ENCODE data around the gene HS6ST2. TPM values are rescaled to one million over a fixed set of nuclear protein-coding genes. Genes with fewer than 3 reads are reported as not detected.

Gene HS6ST2
- total and polyA plus RNA-seq, 9 of the 15 experiments (the other 6 are each of a cell fraction or from before 2014, with no cell fraction given): not detected

DNA sequence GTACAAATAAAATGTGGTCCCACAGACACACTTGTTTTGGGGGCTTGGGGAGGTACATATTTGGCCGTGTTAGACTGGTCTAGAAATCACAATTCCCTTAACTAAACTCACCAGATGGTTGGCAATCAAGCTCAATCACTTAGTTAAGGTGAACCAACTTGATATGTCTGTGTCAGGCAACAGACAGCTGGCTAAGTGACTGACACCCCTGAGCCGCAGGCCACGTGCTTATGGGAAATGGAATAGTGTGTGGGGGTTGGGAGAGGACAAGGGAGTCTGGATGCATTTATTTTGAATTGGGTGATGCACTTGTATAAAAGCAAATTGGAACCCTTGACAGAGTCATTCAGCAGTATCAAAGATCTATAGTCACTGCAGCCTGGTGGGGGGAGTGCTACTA is 209.0 kb downstream of the HS6ST2 start (continued):
- TF ChIP-seq, protein P1, sequence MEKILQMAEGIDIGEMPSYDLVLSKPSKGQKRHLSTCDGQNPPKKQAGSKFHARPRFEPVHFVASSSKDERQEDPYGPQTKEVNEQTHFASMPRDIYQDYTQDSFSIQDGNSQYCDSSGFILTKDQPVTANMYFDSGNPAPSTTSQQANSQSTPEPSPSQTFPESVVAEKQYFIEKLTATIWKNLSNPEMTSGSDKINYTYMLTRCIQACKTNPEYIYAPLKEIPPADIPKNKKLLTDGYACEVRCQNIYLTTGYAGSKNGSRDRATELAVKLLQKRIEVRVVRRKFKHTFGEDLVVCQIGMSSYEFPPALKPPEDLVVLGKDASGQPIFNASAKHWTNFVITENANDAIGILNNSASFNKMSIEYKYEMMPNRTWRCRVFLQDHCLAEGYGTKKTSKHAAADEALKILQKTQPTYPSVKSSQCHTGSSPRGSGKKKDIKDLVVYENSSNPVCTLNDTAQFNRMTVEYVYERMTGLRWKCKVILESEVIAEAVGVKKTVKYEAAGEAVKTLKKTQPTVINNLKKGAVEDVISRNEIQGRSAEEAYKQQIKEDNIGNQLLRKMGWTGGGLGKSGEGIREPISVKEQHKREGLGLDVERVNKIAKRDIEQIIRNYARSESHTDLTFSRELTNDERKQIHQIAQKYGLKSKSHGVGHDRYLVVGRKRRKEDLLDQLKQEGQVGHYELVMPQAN (IDR thresholded peaks at IDR 0.05; ENCODE audit: borderline replicate concordance): no peak
- TF ChIP-seq MAZ (CRISPR knock-in tag; conservative IDR thresholded peaks at IDR 0.05 in 1 of 2, IDR thresholded peaks at IDR 0.05 in 1 of 2) (no peak), DPF2 (IDR thresholded peaks at IDR 0.05) (no peak), ZKSCAN8 (CRISPR knock-in tag; IDR thresholded peaks at IDR 0.05) (no peak), TAF9B (IDR thresholded peaks at IDR 0.05; ENCODE audit: partially characterized antibody) (no peak), BRD9 (IDR thresholded peaks at IDR 0.05; ENCODE audit: low read depth, partially characterized antibody) (no peak), STAT5B (CRISPR knock-in tag; IDR thresholded peaks at IDR 0.05) (no peak), SRF (CRISPR knock-in tag; IDR thresholded peaks at IDR 0.05) (no peak)
- TF ChIP-seq, protein P2, sequence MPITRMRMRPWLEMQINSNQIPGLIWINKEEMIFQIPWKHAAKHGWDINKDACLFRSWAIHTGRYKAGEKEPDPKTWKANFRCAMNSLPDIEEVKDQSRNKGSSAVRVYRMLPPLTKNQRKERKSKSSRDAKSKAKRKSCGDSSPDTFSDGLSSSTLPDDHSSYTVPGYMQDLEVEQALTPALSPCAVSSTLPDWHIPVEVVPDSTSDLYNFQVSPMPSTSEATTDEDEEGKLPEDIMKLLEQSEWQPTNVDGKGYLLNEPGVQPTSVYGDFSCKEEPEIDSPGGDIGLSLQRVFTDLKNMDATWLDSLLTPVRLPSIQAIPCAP (CRISPR knock-in tag; IDR thresholded peaks at IDR 0.05; ENCODE audit: borderline replicate concordance): no peak

DNA sequence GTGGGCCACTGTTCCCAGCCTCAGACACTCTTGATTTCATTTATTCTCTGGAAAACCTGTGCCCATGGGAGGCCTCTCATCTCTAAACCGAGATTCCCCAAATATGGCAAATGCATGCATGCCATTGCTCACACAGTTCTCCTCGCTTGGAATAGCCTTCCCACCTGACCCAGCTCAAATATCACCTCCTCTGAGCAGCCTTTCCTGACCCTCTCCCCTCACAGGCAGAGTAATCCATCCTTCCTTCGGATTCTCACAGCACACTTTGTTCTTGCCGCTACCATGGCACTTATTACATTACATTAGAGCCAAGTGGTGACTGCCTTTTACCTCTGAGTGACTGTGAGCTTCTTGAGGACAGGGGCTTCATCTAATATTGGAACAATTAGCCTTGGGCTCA is 209.5 kb downstream of the HS6ST2 start:
- ATAC-seq: no peak
- Histone ChIP-seq H3K4me1 (replicated peaks in 1 of 2; ENCODE audit: control insufficient read depth in 2 of 2, insufficient read depth in 2 of 2, low read length in 2 of 2) (no peaks in the 10 kb centered on the region), H3K27me3 (ENCODE audit: control insufficient read depth in 2 of 2, insufficient read depth in 2 of 2, low read length in 2 of 2) (no peaks in the 10 kb centered on the region), H3K9me1 (ENCODE audit: control insufficient read depth, insufficient read depth, low read length) (no peaks in the 10 kb centered on the region), H3K4me2 (ENCODE audit: insufficient read depth, low read length) (no peak overlapping the region), H3K36me3 (ENCODE audit: control insufficient read depth, insufficient read depth, low read length) (no peaks in the 10 kb centered on the region), H2AFZ (ENCODE audit: low read depth, low read length) (no peak overlapping the region), H3K9me3 (replicated peaks; ENCODE audit: control insufficient read depth, insufficient read depth, low read depth, low read length) (no peaks in the 10 kb centered on the region), H3K79me2 (ENCODE audit: control insufficient read depth, insufficient read depth, low read length) (no peaks in the 10 kb centered on the region), H3K9ac (ENCODE audit: insufficient read depth in 1 of 2, low read depth in 2 of 2, low read length in 2 of 2) (no peak overlapping the region), H4K20me1 (replicated peaks; ENCODE audit: control insufficient read depth, insufficient read depth, low read length) (no peaks in the 10 kb centered on the region), H3K27ac (ENCODE audit: extremely low read depth, low read depth, low read length) (no peak overlapping the region), H3K4me3 (no peak overlapping the region)
- intact Hi-C loops (cut with micrococcal nuclease): no loop called here
- 0% methylated on average over 4 of the region's 4 CpGs for WGBS (ENCODE audit: insufficient coverage, low coverage, missing lambda C conversion rate)
- ChIA-PET CTCF (ENCODE audit: low intra/inter-chr PET ratio) (no interaction called here), POLR2A (no interaction called here)
- in situ Hi-C loops (cut with MboI): no loop called here
- no peak for FAIRE-seq
- no TSS peak for BruUV-seq (replicated peaks)
- no peak for DNase-seq (ENCODE audit: extremely low read depth in 1 of 4, low spot score in 3 of 4)
- TF ChIP-seq MAZ (CRISPR knock-in tag; conservative IDR thresholded peaks at IDR 0.05 in 1 of 2, IDR thresholded peaks at IDR 0.05 in 1 of 2): no peak
- no peak for TF ChIP-seq ARID1B (IDR thresholded peaks at IDR 0.05)
- no peak for TF ChIP-seq ZNF57 (CRISPR knock-in tag; IDR thresholded peaks at IDR 0.05)
- no peak for TF ChIP-seq ZNF583 (CRISPR knock-in tag; IDR thresholded peaks at IDR 0.05)
- no peak for TF ChIP-seq HEY1 (CRISPR knock-in tag; IDR thresholded peaks at IDR 0.05; ENCODE audit: borderline replicate concordance)
- no peak for TF ChIP-seq KDM5B (IDR thresholded peaks at IDR 0.05; ENCODE audit: insufficient replicate concordance, low read depth, low read length)
- TF ChIP-seq, protein P3, sequence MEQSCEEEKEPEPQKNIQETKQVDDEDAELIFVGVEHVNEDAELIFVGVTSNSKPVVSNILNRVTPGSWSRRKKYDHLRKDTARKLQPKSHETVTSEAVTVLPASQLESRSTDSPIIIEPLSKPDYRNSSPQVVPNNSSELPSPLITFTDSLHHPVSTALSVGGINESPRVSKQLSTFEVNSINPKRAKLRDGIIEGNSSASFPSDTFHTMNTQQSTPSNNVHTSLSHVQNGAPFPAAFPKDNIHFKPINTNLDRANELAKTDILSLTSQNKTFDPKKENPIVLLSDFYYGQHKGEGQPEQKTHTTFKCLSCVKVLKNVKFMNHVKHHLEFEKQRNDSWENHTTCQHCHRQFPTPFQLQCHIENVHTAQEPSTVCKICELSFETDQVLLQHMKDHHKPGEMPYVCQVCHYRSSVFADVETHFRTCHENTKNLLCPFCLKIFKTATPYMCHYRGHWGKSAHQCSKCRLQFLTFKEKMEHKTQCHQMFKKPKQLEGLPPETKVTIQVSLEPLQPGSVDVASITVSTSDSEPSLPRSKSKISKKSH (CRISPR knock-in tag; IDR thresholded peaks at IDR 0.05): no peak
- no peak for TF ChIP-seq PPARD (CRISPR knock-in tag; IDR thresholded peaks at IDR 0.05)
- TF ChIP-seq FOS (IDR thresholded peaks at IDR 0.05; ENCODE audit: extremely low read depth, insufficient read length): no peak
- no peak for TF ChIP-seq GTF2F1 (IDR thresholded peaks at IDR 0.05; ENCODE audit: low read depth, low read length)
- TF ChIP-seq RFX1 (IDR thresholded peaks at IDR 0.05): no peak

Measured in K562 (cell line).